Measurements from ENCODE around the gene GTPBP6.
"Not testable (repeated sequence)": the region's sequence is repeated elsewhere in the genome, so short reads cannot be mapped to it uniquely, and the experiment has no call there.

The GTPBP6 gene

GRCh38 chrX:261167-261918 is 57.3 kb downstream of the GTPBP6 start:
- DNase-seq, result no peak

GRCh38 chrX:259692-260355 is 58.8 kb downstream of the GTPBP6 start:
- DNase-seq, result no peak

- DNase-seq, result no peak
These were observed 60.1 kb downstream of the GTPBP6 start for GRCh38 chrX:258291-259040.

- no peak for DNase-seq
These were observed 60.8 kb downstream of the GTPBP6 start for GRCh38 chrX:257681-258289.

- DNase-seq, result not testable (repeated sequence)
These were observed 61.5 kb downstream of the GTPBP6 start for GRCh38 chrX:257054-257453.

- DNase-seq, result no peak
These were observed 62.7 kb downstream of the GTPBP6 start for GRCh38 chrX:255923-256331.

All from NCI-H2081 (cell line).